ENCODE data around the gene NRXN2.

NRXN2 gene

GRCh38 chr11:64722141-64723065, 594 bp downstream of the NRXN2 start:
- no peak for DNase-seq (ENCODE audit: low read depth in 2 of 3, low spot score in 1 of 3)

GRCh38 chr11:64721359-64721699, 1.7 kb downstream of the NRXN2 start:
- DNase-seq (ENCODE audit: low read depth in 2 of 3, low spot score in 1 of 3): no peak

GRCh38 chr11:64720640-64721358, 2.2 kb downstream of the NRXN2 start:
- DNase-seq (ENCODE audit: low read depth in 2 of 3, low spot score in 1 of 3): no peak

GRCh38 chr11:64720167-64720566, 2.8 kb downstream of the NRXN2 start:
- no peak for DNase-seq (ENCODE audit: low read depth in 2 of 3, low spot score in 1 of 3)

- no peak for DNase-seq (ENCODE audit: low read depth in 2 of 3, low spot score in 1 of 3)
These were observed 3.6 kb downstream of the NRXN2 start for GRCh38 chr11:64719406-64719805.

GRCh38 chr11:64718780-64719124, 4.2 kb downstream of the NRXN2 start:
- DNase-seq (ENCODE audit: low read depth in 2 of 3, low spot score in 1 of 3): no peak

- no peak for DNase-seq (ENCODE audit: low read depth in 2 of 3, low spot score in 1 of 3)
These were observed 4.8 kb downstream of the NRXN2 start for GRCh38 chr11:64718084-64718779.

- no peak for DNase-seq (ENCODE audit: low read depth in 2 of 3, low spot score in 1 of 3)
These were observed 5.8 kb downstream of the NRXN2 start for GRCh38 chr11:64717268-64717578.

GRCh38 chr11:64716473-64717267, 6.3 kb downstream of the NRXN2 start:
- DNase-seq (ENCODE audit: low read depth in 2 of 3, low spot score in 1 of 3): no peak

GRCh38 chr11:64715756-64716472, 7.1 kb downstream of the NRXN2 start:
- DNase-seq (ENCODE audit: low read depth in 2 of 3, low spot score in 1 of 3): no peak

GRCh38 chr11:64715110-64715509, 7.9 kb downstream of the NRXN2 start:
- no peak for DNase-seq (ENCODE audit: low read depth in 2 of 3, low spot score in 1 of 3)

GRCh38 chr11:64714666-64715065, 8.3 kb downstream of the NRXN2 start:
- DNase-seq (ENCODE audit: low read depth in 2 of 3, low spot score in 1 of 3): no peak

- no peak for DNase-seq (ENCODE audit: low read depth in 2 of 3, low spot score in 1 of 3)
These were observed 9.1 kb downstream of the NRXN2 start for GRCh38 chr11:64713781-64714363.

GRCh38 chr11:64713016-64713707, 9.8 kb downstream of the NRXN2 start:
- DNase-seq (ENCODE audit: low read depth in 2 of 3, low spot score in 1 of 3): no peak

GRCh38 chr11:64712430-64713015, 10.5 kb downstream of the NRXN2 start:
- DNase-seq (ENCODE audit: low read depth in 2 of 3, low spot score in 1 of 3): no peak

GRCh38 chr11:64711956-64712362, 11.0 kb downstream of the NRXN2 start:
- no peak for DNase-seq (ENCODE audit: low read depth in 2 of 3, low spot score in 1 of 3)

GRCh38 chr11:64711138-64711955, 11.7 kb downstream of the NRXN2 start:
- no peak for DNase-seq (ENCODE audit: low read depth in 2 of 3, low spot score in 1 of 3)

GRCh38 chr11:64710418-64711137, 12.4 kb downstream of the NRXN2 start:
- DNase-seq (ENCODE audit: low read depth in 2 of 3, low spot score in 1 of 3): no peak

Measured in stimulated activated CD4-positive, alpha-beta T cell treated with anti-CD3 and anti-CD28 coated beads, Interleukin-12 subunit alpha, Interleukin-12 subunit beta, amount 100 ng/mL, for 48 hours (primary cell).